RWPE2 (cell line): ENCODE measurements around the gene DBH.

ENCODE experiments used
- ATAC-seq: fragments of 200-7000 bp; cut with Tn5 transposase; 3 replicates; pipeline ENCODE4 v1.9.1; 2021; ENCODE audit warnings: low read depth
- DNase-seq: peaks from one replicate; pipeline ENCODE4 v3.0.0-alpha.2; 2020; ENCODE audit warnings: low spot score
- H3K27ac ChIP-seq: fragments of 450-650 bp; 2 replicates; pipeline ENCODE4 v1.5.1; 2017; ENCODE audit warnings: mild to moderate bottlenecking; ENCODE audit not compliant: poor library complexity, severe bottlenecking
- H3K27me3 ChIP-seq: fragments of 250-450 bp; sonication (Bioruptor Pico); 2 replicates; pipeline ENCODE4 v1.5.1; 2021; ENCODE audit warnings: mild to moderate bottlenecking, moderate library complexity; ENCODE audit not compliant: insufficient read depth, poor library complexity, severe bottlenecking
- H3K36me3 ChIP-seq: fragments of 250-450 bp; sonication (Bioruptor Pico); 2 replicates; pipeline ENCODE4 v1.5.1; 2020; ENCODE audit warnings: low read depth, mild to moderate bottlenecking, moderate library complexity
- H3K4me1 ChIP-seq: fragments of 250-450 bp; sonication (Bioruptor Pico); 2 replicates; pipeline ENCODE4 v1.5.1; 2021; ENCODE audit warnings: mild to moderate bottlenecking, moderate library complexity; ENCODE audit not compliant: insufficient read depth, poor library complexity, severe bottlenecking
- H3K4me3 ChIP-seq: fragments of 250-450 bp; sonication (Bioruptor Pico); 2 replicates; pipeline ENCODE4 v1.5.1; 2021; ENCODE audit warnings: mild to moderate bottlenecking, moderate library complexity; ENCODE audit not compliant: severe bottlenecking
- H3K9me3 ChIP-seq: fragments of 250-450 bp; sonication (Bioruptor Pico); 2 replicates; pipeline ENCODE4 v1.5.1; 2021; ENCODE audit warnings: mild to moderate bottlenecking, moderate library complexity; ENCODE audit not compliant: severe bottlenecking
- CTCF ChIP-seq: fragments of 450-650 bp; IDR thresholded peaks from one replicate; pipeline ENCODE4 v1.5.1; 2017; ENCODE audit warnings: mild to moderate bottlenecking, moderate library complexity; ENCODE audit not compliant: poor library complexity, severe bottlenecking

Gene DBH

DNA sequence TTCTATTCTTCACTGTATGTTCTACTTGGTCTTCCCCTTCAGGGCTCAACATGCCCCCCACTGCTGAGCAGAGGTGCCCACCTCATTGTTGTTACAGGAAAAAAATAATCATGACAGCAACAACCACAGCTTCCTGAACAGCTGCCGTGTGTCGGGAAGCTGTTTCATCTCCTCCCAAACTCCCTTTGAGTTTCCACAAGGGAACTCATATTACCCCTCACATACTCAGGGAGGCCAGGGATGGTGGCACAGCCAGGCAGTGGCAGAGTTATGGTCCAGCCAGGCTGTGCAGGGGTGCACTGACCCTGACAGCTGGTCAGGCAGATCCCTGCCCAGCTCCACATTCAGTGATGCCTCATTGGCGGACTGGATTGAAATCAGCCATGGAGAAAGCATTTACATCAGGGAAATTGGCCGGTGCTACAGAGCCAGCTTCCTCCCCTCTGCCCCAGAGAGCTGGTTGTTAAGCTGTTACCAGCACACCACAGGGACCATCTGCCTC is 64.7 kb downstream of the DBH start:
- no peak for TF ChIP-seq CTCF
- no peak for DNase-seq
- Histone ChIP-seq H3K4me1 (no peaks in the 10 kb centered on the region), H3K36me3 (no peaks in the 10 kb centered on the region), H3K4me3 (no peak overlapping the region), H3K9me3 (no peaks in the 10 kb centered on the region), H3K27ac (no peak overlapping the region), H3K27me3 (peaks cover 58% of the 10 kb centered on the region)
- 0 out of 3 replicates have a peak, but pooled peaks have one; percentile 21 for ATAC-seq

GRCh38 chr9:133701321-133701980 is 65.3 kb downstream of the DBH start:
- ATAC-seq = no peak
- Histone ChIP-seq H3K9me3 (no peaks in the 10 kb centered on the region), H3K27ac (no peak overlapping the region), H3K36me3 (no peaks in the 10 kb centered on the region), H3K27me3 (peaks cover 56% of the 10 kb centered on the region), H3K4me3 (no peak overlapping the region), H3K4me1 (no peaks in the 10 kb centered on the region)
- DNase-seq = no peak
- TF ChIP-seq CTCF = no peak

DNA sequence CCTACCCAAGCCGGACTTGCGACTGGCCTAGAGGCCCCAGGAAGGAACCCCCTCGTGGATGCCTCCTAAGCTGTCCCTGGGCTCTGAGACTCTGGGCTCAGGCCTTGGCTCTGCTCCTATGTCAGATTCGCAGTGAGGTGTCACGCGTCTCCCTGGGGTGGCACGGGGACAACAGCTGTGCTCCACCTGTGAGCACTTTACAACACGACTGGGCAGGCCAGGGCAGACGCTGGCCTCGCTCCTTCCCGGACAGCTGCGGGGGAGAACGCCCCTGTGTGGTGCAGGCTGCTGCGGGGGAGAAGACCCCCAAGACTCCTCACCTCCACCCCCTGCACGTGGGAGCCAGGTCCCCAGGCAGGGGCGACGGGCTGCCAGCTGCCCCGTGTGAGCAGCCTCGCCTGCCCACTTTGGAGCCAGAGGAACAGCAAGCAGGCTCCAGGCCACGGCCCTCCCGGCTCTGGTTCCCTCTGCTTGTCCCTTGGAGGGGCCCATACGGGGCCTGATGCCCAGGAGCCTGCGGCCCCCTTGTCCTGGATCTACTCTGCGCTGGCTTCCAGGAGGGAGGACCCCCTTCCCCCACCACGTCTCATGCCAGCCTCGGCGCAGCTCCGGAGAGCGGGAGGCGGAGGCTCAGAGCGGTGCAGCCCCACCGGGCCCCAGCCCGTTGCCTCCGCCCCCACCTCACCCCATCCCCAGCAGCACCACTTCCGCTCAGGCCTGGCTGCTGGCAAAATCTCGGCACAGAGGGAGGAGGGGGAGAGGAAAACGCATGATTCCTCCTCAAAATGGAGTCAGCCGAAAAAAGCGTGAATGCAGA is 66.0 kb downstream of the DBH start:
- DNase-seq (no peak), ATAC-seq (no peak)
- Histone ChIP-seq H3K27me3 (peaks cover 48% of the 10 kb centered on the region), H3K9me3 (no peaks in the 10 kb centered on the region), H3K27ac (no peak overlapping the region), H3K4me3 (no peak overlapping the region), H3K4me1 (no peaks in the 10 kb centered on the region), H3K36me3 (no peaks in the 10 kb centered on the region)
- no peak for TF ChIP-seq CTCF

DNA sequence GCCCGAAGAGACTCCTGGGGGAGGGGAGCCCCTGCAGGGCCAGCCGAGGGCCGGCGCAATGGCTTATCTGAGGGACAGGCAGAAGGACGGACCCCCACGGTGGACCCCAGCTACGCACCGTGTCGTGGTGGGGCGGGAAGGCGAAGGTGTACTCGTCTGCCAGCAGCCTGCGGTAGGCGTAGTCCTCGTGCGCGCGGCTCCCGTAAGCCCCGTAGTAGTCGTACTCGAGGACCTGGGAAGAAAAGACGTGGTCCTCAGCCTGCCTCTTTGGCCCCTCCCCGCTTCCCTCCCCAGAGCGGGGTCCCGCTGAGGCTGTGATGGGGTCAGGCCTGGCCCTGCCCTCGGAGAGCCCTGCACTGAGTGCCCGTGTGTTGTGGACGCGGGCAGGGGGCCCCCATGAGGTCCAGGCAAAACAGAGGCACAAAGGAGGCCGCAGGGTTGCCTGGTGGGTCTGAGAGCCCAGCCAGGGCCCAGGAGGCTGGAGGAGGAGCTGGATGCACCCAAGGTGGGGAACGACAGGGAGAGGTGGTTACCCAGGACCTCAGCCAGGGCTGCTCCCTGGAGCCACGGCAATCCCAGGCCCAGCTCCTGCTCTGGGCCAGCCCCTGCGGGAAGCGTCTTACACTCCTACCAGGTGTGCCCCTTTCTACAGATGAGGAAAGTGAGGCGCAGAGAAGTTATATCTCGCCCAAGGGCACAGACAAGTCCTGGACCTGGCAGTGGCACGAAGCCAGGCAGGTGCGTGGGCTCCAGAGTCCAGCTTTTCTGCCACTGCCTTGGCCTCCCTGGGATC is 66.8 kb downstream of the DBH start:
- Histone ChIP-seq H3K4me1 (no peaks in the 10 kb centered on the region), H3K9me3 (no peaks in the 10 kb centered on the region), H3K27ac (no peak overlapping the region), H3K36me3 (no peaks in the 10 kb centered on the region), H3K27me3 (peaks cover 43% of the 10 kb centered on the region), H3K4me3 (no peak overlapping the region)
- TF ChIP-seq CTCF = no peak
- ATAC-seq = no peak
- no peak for DNase-seq
